CD4-positive, alpha-beta T cell treated with Interleukin-10 for 1 hour (primary cell): ENCODE data around the gene ECHDC3.

Source experiments
- DNase-seq: peaks from one replicate; pipeline ENCODE4 v3.0.0-alpha.2; 2020

ECHDC3 gene

DNA sequence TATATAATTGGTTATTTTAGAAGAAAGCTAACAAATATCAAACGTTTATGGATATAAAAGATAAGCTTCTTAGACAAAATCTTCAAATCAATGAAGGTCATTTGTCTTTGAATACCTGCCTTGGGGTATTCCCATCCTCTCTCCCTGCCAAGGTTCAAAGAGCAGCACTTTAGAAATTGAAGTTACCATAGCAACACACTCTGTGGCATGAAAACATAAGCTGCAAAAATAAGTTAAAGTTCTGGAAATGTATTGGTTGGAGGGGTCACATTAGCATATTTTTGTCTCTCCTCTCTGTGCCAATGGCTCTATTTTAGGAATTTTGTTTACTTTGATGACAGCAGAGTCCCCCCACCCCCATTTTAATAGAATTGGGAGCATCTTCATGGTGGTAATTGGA lies 12.0 kb downstream of the ECHDC3 start:
- no peak for DNase-seq

DNA sequence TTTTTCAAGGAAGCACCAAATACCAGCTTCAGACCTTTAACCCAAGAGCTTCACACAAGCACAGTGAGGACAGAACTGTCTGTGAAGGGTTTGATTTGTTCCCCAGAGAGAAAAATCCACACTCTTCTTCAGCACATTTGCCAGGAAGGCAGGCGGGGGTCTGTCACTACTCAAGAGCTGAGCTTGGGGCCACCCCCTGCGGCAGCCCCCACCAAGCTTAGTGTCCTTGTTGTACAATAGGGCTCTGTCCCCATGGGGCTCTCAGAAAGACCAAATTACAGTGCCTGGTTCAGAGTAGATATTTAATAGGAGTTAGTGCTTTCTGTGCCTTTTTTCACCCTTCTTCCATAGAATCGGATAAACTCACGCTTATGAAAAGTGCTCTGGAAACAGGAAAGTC lies 12.4 kb downstream of the ECHDC3 start:
- DNase-seq = no peak

DNA sequence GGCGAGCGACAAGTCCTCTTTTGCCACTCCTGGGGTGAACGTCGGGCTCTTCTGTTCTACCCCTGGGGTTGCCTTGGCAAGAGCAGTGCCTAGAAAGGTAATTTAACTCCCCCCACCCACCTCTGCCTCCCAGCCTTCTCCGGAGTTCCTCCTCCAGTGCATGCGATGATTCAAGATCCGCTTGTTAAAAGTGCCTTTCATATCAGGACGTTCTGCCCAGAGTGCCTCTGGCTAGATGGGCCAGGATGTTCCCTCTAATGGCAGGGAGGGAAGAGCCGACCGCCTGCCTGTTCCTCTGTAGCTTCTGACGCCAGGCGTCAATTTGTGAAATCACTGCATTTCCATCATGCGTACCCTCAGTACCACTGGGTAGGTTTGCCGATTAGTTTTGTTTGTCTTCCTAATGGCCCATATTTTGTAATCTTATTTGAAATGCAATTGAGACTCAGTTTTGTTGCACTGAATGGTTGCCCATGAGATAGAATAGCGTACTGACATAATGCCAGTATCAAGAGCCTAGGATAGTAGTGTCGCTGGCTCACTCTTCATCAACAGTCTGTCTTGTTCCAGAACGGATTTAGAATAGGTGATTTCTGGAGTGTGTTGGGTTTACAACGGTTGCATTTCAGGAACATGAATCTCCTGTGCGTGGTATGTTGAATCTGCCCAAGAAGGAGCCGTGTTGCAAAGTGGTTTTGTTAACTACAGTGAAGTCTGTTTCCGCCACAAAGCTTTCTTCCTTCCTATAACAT lies 13.5 kb downstream of the ECHDC3 start:
- DNase-seq = no peak

DNA sequence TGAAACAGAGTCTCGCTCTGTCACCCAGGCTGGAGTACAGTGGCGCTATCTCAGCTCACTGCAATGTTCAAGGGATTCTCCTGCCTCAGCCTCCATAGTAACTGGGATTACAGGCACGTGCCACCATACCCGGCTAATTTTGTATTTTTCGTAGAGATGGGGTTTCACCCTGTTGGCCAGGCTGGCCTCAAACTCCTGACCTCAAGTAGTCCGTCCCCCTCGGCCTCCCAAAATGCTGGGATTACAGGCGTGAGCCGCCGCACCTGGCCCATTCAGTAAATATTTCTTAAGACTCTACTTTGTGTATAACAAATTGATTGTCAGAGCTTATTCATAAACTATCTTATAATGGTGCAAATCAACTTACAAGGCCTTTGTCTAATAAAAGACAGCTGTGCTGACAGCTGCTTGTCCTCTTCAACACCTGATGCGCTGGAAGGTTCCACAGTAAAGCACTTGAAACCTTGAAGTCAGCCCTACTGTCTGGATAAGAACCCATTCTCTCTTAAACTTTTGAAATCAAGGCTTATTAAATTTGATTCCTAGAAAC lies 14.7 kb downstream of the ECHDC3 start:
- no peak for DNase-seq

DNA sequence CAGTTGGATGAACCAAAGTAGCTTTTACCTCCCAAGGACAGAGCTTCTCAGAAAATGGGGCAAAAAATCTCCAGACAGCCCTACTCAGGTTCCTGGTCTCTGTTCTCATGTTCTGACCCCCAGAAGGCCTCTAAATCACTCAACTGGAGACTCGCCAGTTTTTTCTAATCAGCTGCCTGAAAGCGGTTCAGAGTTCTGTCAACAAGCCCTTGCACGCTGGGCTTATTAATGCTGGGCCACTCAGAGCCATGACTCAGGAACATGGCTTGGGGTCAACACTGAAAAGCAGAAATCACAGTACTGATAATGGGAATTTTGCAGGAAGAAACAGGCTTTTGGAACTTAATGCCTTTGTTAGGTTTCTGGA lies 15.3 kb downstream of the ECHDC3 start:
- DNase-seq = no peak

DNA sequence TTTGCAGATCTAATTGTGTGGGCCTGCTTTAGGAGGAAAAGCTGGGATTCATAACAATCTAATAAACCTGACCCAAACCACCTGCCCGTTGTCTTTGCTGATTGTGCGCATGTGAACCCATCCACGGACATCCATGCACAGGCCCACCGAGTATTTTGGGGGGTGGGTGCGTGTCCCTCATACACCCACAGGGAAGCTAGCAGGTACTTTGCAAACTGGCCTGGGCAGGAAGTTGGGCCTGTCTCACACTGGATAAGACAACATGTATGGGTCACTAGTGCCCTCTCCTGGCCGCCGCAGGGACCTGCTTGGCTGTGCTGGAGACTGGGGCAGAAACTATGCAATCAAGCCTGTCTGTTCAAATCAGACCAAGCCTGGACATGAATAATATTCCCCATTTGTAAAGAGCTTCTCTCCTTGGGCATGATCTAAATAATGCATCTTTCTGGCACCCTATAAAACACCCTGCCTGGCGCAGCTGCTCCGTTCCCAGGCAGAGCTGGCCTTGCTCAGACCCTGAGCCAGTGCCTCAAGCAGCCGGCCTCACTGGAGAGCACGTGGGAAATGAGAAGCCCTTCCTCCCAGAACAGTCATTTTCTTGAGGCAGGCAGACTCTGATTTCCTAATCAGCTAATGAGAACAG lies 15.8 kb downstream of the ECHDC3 start:
- peak; percentile 77 for DNase-seq

DNA sequence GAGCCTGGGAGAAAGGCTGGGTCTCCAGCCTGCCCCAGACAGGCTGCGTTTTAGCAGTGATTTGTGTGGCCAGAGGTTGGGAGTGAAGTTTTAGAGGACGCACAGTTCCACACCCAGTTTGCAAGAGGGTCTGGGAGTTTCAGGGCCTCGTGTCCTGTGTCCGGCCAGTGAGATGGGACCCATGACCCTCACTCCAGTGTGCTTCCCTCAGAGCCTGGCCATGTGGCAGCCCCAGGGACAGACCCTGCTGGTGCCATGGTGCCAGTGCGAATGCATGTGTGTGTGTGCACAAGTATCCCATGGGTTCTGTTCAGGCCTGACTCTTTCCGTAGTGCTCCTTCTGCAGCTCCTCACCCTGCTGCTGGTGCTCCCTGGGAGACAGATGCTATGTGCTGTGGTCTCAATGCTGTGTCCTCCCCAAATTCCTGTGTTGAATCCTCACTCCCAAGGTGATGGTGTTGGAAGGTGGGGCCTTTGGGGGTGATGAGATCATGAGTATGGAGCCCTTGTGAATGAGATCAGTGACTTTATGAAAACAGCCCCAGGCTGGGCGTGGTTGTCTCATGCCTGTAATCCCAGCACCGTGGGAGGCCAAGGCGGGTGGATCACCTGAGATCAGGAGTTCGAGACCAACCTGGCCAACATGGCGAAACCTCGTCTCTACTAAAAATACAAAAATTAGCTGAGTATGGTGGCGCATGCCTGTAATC lies 16.5 kb downstream of the ECHDC3 start:
- DNase-seq = no peak

DNA sequence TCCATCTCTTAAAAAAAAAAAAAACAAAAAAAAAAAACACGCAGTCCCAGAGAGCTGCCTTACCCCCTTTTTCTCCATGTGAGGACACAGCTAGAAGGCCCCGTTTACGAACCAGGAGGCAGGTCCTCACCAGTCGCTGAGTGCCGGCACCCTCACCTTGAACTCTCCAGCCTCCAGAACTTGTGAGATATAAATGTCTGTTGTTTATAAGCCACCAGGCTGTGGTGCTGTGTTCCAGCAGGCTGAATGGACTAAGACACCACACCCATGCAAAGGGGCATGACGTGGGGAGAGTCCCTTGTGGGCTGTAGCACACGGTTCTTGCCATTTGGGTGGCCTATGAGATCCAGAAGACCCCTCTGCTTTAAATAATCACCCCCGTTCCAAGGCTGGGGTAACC lies 17.2 kb downstream of the ECHDC3 start:
- no peak for DNase-seq

DNA sequence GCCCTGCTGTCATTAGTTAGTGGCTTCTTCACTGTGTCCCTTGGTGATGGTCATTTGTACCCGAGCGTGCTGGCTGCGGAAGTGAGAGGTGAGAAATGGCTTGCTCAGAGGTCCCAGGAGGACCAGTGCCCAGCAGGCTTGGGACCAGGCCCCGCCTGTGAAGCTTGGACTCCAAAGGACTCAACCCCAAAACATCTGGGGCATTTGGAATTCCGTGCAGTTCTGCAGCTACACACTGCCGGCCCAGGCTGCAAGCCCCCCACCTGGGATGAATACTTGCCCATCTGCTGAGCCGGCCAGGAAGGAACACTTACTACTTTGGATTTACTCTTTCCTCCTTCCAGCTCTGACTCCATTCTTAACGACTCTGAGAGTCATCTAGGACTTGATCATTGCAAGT lies 18.0 kb downstream of the ECHDC3 start:
- DNase-seq = no peak

DNA sequence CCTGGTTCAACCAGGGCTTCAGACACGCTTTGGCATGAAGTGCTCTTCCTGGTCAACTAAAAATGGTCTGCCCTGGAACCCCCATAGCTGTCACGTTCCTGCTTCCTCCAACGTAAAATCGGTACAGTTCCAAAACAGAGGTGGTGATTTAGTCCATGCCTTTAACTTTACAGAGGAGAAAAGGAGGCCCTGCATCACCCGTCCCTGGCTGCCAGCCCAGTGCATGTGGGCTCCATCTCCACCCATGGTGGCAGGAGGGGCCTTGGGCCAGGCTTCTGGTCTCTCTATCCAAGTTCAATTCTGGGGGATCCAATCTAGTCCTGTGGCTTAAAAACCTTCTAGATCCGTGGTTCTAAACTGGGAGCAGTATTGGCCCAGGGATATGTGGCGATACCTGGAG lies 18.7 kb downstream of the ECHDC3 start:
- no peak for DNase-seq

DNA sequence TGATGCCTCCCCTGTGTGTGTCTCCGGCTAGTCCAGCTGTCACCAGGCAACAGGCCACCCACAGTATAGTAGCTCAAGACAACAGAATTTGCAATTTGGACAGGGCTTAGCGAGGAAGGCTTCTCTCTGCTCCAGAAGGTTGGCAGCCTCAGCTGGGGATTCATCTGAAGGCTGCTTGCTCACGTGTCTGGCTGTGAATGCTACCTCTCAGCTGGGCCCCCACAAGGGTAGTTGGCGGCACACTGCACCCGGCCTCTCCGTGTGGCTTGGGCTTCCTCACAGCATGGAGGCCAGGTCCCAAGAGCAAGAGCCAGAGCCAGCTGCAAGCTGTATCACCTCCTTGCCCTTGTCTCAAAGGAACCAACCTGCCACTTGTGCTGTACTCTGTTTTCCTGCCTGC lies 19.2 kb downstream of the ECHDC3 start:
- no peak for DNase-seq

DNA sequence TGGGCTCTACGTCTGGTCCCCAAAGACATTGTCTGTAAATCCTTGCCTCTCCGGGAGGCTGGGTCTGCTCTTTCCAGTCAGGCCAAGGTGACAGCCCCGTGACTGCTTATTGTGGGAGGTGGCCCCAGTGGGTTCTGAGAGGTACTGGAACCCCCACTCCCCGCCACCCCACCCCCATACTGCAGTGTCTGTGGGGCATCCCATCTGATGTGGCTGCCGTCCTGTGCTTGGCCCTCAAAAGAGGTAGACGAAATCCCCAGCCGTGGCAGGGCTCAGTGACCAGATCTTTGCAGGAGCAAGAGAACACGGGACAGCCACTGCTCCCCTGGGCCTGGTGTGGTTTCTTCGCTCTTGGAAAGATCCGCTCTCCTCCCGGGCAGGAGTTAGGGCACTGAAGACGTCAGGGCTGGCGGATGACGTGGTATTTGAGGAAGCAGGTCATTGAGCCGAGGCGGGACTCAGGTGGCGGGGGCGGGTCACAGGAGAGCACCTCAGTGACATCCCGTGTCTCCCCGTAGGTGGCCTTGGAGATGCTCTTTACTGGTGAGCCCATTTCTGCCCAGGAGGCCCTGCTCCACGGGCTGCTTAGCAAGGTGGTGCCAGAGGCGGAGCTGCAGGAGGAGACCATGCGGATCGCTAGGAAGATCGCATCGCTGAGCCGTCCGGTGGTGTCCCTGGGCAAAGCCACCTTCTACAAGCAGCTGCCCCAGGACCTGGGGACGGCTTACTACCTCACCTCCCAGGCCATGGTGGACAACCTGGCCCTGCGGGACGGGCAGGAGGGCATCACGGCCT lies 20.7 kb downstream of the ECHDC3 start:
- no peak for DNase-seq

DNA sequence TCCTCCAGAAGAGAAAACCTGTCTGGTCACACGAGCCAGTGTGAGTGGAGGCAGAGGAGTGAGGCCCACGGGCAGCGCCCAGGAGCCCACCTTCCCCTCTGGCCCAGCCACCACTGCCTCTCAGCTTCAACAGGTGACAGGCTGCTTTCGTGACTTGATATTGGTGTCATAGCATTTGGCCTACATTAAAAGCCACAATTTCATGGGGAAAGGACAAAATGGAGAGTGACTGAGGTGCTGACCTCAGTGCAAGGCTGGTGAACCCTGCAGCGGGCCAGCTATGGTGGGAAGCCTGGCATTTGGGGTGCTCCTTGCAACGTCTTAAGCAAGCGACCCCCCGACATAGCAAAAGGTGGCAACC lies 21.3 kb downstream of the ECHDC3 start:
- DNase-seq = no peak

DNA sequence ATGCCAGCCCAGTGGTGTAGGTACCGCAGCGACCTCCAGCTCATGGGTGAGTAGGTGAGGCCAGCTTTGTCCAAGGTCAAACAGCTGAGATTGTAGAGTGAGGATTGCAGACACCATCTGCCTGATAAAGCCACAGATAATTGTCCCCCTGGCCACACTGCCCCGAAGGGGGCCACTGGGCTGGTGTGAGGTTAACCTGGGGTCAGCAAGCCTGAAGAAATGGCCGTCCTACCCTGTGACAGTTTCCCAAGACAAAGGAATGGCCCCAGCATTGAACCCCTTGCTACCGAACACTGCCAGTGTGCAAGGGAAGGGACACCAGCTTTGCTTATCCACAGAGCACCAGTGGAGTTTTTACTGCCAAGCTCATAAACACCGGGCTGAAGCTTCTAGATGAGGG lies 23.0 kb downstream of the ECHDC3 start:
- DNase-seq = no peak

DNA sequence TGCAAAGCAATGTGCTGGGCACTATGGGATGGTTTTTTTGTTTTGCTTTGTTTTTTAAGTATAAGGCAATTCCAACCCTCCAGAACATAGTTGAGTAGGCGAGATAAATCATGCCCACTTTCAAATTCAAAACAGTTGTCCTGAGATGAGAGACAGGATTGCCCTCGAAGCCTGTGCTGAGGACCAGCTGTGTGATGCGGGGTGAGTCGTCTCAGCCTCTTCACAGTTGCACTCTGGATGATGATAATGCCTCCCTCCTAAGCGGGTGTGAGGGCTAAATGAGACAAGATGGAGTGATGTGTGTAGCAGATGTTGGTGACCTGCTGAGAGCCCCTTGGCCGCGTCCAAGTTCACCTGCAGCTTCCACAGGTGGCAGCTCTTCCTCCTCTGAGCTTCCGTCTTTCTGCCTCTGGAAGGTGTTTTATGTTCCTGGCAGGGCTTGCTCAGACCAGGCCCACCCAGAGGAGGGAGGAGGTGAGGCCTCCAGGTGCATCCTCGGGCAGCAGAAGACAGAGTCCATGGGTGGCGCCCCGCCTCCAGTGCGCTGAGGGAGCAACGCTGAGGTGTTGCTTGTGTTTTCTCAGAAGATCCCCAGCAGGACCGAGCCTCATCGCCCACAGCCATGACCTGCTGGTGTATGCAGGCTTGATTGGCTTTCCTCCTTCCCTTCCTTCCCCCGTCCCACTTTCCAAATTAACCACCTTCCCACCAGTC lies 30.6 kb downstream of the ECHDC3 start:
- no peak for DNase-seq

DNA sequence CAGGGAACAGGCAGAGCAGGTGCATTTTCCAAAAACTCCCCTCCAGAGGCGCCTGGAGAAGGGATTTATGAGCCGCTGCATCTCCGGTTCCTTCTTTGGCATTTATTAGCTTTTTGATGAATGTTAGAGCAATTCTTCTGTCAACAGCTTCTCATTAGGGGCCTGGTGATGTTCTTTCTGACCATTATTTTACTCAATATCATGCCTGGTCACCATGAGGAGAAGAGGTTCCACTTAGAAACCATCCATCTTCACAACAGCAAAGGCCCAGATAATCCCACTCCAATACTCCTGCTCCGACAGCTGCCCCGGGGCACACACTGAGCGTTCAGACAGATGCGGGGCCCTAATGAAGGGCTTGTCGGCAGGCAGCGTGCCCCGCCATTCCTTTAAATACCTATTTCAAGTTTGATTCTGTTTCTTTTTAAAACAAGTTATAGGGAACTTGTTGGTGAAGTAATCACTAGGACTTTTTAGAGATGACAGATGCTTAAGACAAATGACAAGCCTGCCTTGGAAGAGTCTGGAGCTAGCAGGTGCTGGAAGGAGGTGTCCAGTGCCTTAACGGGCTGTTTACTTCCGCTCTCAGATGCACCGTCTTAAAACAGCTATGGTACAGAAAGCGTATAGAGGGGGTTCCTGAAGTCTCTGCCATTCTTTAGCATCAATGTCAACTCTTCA lies 31.7 kb downstream of the ECHDC3 start:
- DNase-seq = no peak

DNA sequence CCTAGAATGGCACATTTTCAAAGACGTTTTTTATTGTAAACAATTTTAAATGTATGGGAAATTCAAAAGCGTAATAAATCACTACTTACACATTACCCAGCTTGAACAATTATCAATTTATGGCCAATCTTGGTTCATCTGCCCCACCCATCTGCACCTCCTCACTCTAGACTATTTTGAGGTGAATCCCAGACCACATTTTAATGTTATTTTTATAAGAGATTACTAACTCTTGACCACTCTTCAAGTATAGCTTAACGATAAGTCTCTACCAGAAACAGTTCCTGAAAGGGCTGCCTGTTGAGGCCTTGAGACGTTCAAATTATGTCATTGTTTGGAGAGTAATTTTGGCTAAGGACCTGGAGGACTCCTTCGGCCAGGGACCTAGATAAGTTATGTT lies 33.2 kb downstream of the ECHDC3 start:
- DNase-seq = no peak

DNA sequence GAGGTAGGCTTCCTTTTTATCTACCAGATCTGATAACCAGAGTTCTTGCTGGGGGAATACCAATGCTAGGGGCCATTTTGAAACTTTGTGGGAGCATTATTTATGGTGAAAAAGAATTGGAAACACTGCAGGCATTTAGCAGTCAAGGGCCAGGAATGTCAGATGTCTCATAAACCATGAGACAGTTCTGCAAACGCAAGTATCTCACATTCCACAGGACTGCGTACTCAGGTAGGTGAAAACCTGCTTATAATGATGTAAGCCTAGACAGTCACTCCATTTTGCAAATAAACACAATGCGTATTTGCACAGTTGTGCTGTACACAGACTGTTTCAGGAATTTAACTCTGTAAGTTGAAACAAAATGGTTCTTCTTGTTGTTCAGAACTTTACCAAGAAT lies 33.9 kb downstream of the ECHDC3 start:
- DNase-seq = no peak

DNA sequence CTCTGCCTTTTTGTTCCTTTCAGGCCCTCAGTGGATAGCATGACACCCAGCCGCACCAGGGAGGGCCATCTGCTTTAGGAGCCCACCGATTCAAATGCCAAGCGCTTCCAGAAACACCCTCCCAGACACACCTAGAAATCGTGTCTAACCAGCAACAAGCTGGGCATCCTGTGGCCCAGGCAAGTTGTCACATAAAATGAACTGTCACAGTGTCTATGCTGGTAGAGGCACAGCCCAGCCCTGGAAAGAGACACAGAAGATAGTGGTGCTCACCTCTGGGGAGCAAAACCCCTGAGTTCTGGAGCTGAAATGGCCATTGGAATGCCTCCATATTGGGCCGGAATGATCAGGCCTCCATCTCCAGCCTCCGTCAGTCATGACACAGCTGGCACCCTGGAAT lies 38.9 kb downstream of the ECHDC3 start:
- DNase-seq = no peak

DNA sequence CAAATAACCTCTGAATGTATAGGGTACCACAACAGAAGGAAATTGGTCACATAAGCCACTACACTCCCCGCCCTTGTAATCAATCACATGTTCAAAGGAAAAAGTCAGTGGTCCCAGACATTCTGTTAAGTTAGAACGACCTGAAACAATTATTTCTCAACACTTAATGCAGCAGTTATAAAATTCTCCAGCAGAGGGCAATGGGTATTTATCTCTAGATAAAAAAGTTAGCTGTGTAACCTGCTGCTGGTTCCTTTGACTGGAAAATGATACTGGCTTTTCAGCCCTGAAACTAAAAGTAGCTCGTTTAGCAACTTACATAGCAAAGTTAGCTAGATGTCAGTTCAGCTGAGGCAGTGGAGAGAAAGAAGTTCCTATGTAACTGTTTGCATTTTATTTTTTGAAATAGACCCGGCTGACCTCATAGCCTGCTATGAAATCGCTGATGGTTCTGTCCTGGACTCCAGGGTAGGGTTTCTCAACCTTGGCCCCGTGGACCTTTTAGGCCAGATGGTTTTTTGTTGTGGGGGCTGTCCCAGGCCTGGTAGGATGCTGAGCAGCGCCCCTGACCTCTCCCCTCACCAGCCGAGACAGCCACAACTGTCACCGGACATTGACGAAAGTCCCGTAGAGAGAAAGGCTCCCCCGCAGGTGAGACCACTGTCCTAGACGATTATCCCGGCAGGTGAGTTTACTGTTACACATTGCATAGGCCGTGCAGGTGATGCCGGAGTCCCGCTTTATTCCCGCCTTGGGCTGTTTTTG lies 40.8 kb downstream of the ECHDC3 start:
- DNase-seq = peak; percentile 42

DNA sequence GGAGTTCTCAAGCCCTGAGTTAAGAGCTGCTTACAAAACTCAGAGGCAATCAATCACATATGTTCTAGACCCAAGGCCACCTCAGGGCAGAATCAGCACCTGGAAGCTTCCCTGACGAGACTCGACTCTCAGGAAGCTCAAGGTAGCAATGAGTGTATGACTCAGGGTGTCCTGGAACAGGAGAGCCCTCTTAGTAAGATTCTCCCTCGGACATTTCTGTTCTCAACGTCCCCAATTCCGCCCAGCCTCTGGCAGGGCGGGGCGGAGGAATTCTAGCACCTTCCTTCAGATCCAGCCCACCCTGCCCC lies 41.3 kb downstream of the ECHDC3 start:
- no peak for DNase-seq
